Measurements from ENCODE around the gene CIART.
"Not testable (repeated sequence)": the region's sequence is repeated elsewhere in the genome, so short reads cannot be mapped to it uniquely, and the experiment has no call there.

Gene CIART

GRCh38 chr1:150314691-150315090 is 32.3 kb downstream of the CIART start:
- H3K23ac ChIP-seq (ENCODE audit: low read length); H3K79me1 ChIP-seq (ENCODE audit: low read length); DNase-seq; H3K18ac ChIP-seq (ENCODE audit: low read length); H3K9me3 ChIP-seq (ENCODE audit: insufficient read depth, low read depth, low read length); H3K4me1 ChIP-seq (ENCODE audit: control insufficient read depth in 1 of 2, insufficient read depth in 2 of 2, low read length in 2 of 2); H2AFZ ChIP-seq (ENCODE audit: insufficient read depth, low read length, poor library complexity); H2BK12ac ChIP-seq (ENCODE audit: low read length); H2BK5ac ChIP-seq (ENCODE audit: low read depth, low read length, poor library complexity); H3K27me3 ChIP-seq (ENCODE audit: insufficient read depth, low read length); H4K12ac ChIP-seq (ENCODE audit: low read depth, low read length); H3K36me3 ChIP-seq (ENCODE audit: control insufficient read depth in 1 of 2, insufficient read depth in 2 of 2, low read length in 2 of 2); H3K14ac ChIP-seq (ENCODE audit: low read length); H3K4me2 ChIP-seq (ENCODE audit: low read length); H3K4ac ChIP-seq (ENCODE audit: low read depth, low read length); H3K27ac ChIP-seq (ENCODE audit: low read depth, low read length); H3K9ac ChIP-seq (ENCODE audit: low read length); H4K8ac ChIP-seq (ENCODE audit: low read depth, low read length); H3K79me2 ChIP-seq (ENCODE audit: control insufficient read depth, insufficient read depth, low read length, poor library complexity); H2BK120ac ChIP-seq (ENCODE audit: insufficient read depth, low read length, poor library complexity); H3K4me3 ChIP-seq (ENCODE audit: low read depth, low read length); H2AK5ac ChIP-seq (ENCODE audit: low read length); H4K91ac ChIP-seq (ENCODE audit: low read depth, low read length): not testable (repeated sequence)
- WGBS (ENCODE audit: extremely low coverage, insufficient coverage, insufficient read length) = no CpG with 5 or more reads among the region's 4 CpGs

GRCh38 chr1:150320667-150320978 is 38.3 kb downstream of the CIART start:
- peak overlapping the region; percentile 68 for H4K91ac ChIP-seq (ENCODE audit: low read depth, low read length)
- H4K12ac ChIP-seq (ENCODE audit: low read depth, low read length) = peak overlapping the region; percentile 93

GRCh38 chr1:150321826-150322166 is 39.4 kb downstream of the CIART start:
- DNase-seq = no peak
- Histone ChIP-seq H4K12ac (ENCODE audit: low read depth, low read length) (peak overlapping the region; percentile 76), H4K91ac (ENCODE audit: low read depth, low read length) (peak overlapping the region; percentile 56), H3K18ac (ENCODE audit: low read length) (peak overlapping the region; percentile 67), H3K9ac (ENCODE audit: low read length) (peak overlapping the region; percentile 96), H3K4me1 (ENCODE audit: control insufficient read depth in 1 of 2, insufficient read depth in 2 of 2, low read length in 2 of 2) (peaks cover 0 to 5% of the 10 kb centered on the region in 2 experiments), H3K14ac (ENCODE audit: low read length) (peak overlapping the region; percentile 48), H3K4me3 (ENCODE audit: low read depth, low read length) (peak overlapping the region; percentile 98), H4K8ac (ENCODE audit: low read depth, low read length) (peak overlapping the region; percentile 80), H3K36me3 (ENCODE audit: control insufficient read depth in 1 of 2, insufficient read depth in 2 of 2, low read length in 2 of 2) (peaks cover 5 to 9% of the 10 kb centered on the region in 2 experiments), H3K79me1 (ENCODE audit: low read length) (peaks cover 4% of the 10 kb centered on the region), H2AK5ac (ENCODE audit: low read length) (no peak overlapping the region), H3K4ac (ENCODE audit: low read depth, low read length) (peak overlapping the region; percentile 35), H3K27me3 (ENCODE audit: insufficient read depth, low read length) (no peaks in the 10 kb centered on the region), H3K27ac (ENCODE audit: low read depth, low read length) (peak overlapping the region; percentile 80), H2BK5ac (ENCODE audit: low read depth, low read length, poor library complexity) (peak overlapping the region; percentile 28), H3K9me3 (ENCODE audit: insufficient read depth, low read depth, low read length) (no peaks in the 10 kb centered on the region), H3K23ac (ENCODE audit: low read length) (no peak overlapping the region), H3K4me2 (ENCODE audit: low read length) (peak overlapping the region; percentile 80), H2AFZ (ENCODE audit: insufficient read depth, low read length, poor library complexity) (peak overlapping the region; percentile 38), H2BK12ac (ENCODE audit: low read length) (no peak overlapping the region), H3K79me2 (ENCODE audit: control insufficient read depth, insufficient read depth, low read length, poor library complexity) (peaks cover 7% of the 10 kb centered on the region), H2BK120ac (ENCODE audit: insufficient read depth, low read length, poor library complexity) (no peak overlapping the region)
- no CpG with 5 or more reads among the region's 9 CpGs for WGBS (ENCODE audit: extremely low coverage, insufficient coverage, insufficient read length)

More at GRCh38 chr1:150320667-150320978, 38.3 kb downstream of the CIART start:
- no peaks in the 10 kb centered on the region for H3K27me3 ChIP-seq (ENCODE audit: insufficient read depth, low read length)
- peaks cover 7% of the 10 kb centered on the region for H3K79me2 ChIP-seq (ENCODE audit: control insufficient read depth, insufficient read depth, low read length, poor library complexity)
- H3K18ac ChIP-seq (ENCODE audit: low read length) = no peak overlapping the region
- peak overlapping the region; percentile 93 for H4K8ac ChIP-seq (ENCODE audit: low read depth, low read length)
- no peak overlapping the region for H2BK5ac ChIP-seq (ENCODE audit: low read depth, low read length, poor library complexity)
- no peak overlapping the region for H3K27ac ChIP-seq (ENCODE audit: low read depth, low read length)
- H3K4me2 ChIP-seq (ENCODE audit: low read length) = peak overlapping the region; percentile 48
- no peaks in the 10 kb centered on the region for H3K9me3 ChIP-seq (ENCODE audit: insufficient read depth, low read depth, low read length)
- no peak overlapping the region for H2BK12ac ChIP-seq (ENCODE audit: low read length)
- peak overlapping the region; percentile 60 for H2BK120ac ChIP-seq (ENCODE audit: insufficient read depth, low read length, poor library complexity)
- peaks cover 4% of the 10 kb centered on the region for H3K79me1 ChIP-seq (ENCODE audit: low read length)
- no peak overlapping the region for H3K23ac ChIP-seq (ENCODE audit: low read length)
- no peak overlapping the region for H2AFZ ChIP-seq (ENCODE audit: insufficient read depth, low read length, poor library complexity)
- no peak overlapping the region for H3K14ac ChIP-seq (ENCODE audit: low read length)
- H3K4me3 ChIP-seq (ENCODE audit: low read depth, low read length) = no peak overlapping the region
- peaks cover 0 to 5% of the 10 kb centered on the region in 2 experiments for H3K4me1 ChIP-seq (ENCODE audit: control insufficient read depth in 1 of 2, insufficient read depth in 2 of 2, low read length in 2 of 2)
- peaks cover 4 to 5% of the 10 kb centered on the region in 2 experiments for H3K36me3 ChIP-seq (ENCODE audit: control insufficient read depth in 1 of 2, insufficient read depth in 2 of 2, low read length in 2 of 2)
- H3K9ac ChIP-seq (ENCODE audit: low read length) = no peak overlapping the region
- H3K4ac ChIP-seq (ENCODE audit: low read depth, low read length) = no peak overlapping the region
- H2AK5ac ChIP-seq (ENCODE audit: low read length) = peak overlapping the region; percentile 94
- no CpG with 5 or more reads among the region's 8 CpGs for WGBS (ENCODE audit: extremely low coverage, insufficient coverage, insufficient read length)
- peak in 1 of 2 donors; percentile 21 for DNase-seq

- Histone ChIP-seq H3K9me3 (ENCODE audit: insufficient read depth, low read depth, low read length) (no peaks in the 10 kb centered on the region), H3K27ac (ENCODE audit: low read depth, low read length) (no peak overlapping the region), H3K27me3 (ENCODE audit: insufficient read depth, low read length) (no peaks in the 10 kb centered on the region), H3K4me1 (ENCODE audit: control insufficient read depth in 1 of 2, insufficient read depth in 2 of 2, low read length in 2 of 2) (peaks cover 0 to 5% of the 10 kb centered on the region in 2 experiments), H2BK12ac (ENCODE audit: low read length) (no peak overlapping the region), H2AFZ (ENCODE audit: insufficient read depth, low read length, poor library complexity) (no peak overlapping the region), H3K4me3 (ENCODE audit: low read depth, low read length) (no peak overlapping the region), H3K36me3 (ENCODE audit: control insufficient read depth in 1 of 2, insufficient read depth in 2 of 2, low read length in 2 of 2) (peaks cover 7 to 11% of the 10 kb centered on the region in 2 experiments), H2BK120ac (ENCODE audit: insufficient read depth, low read length, poor library complexity) (no peak overlapping the region), H3K18ac (ENCODE audit: low read length) (no peak overlapping the region), H4K8ac (ENCODE audit: low read depth, low read length) (no peak overlapping the region), H3K4ac (ENCODE audit: low read depth, low read length) (peak overlapping the region; percentile 89), H3K9ac (ENCODE audit: low read length) (no peak overlapping the region), H4K91ac (ENCODE audit: low read depth, low read length) (no peak overlapping the region), H3K79me2 (ENCODE audit: control insufficient read depth, insufficient read depth, low read length, poor library complexity) (peaks cover 7% of the 10 kb centered on the region), H2AK5ac (ENCODE audit: low read length) (no peak overlapping the region), H3K4me2 (ENCODE audit: low read length) (peak overlapping the region; percentile 80), H4K12ac (ENCODE audit: low read depth, low read length) (no peak overlapping the region), H3K23ac (ENCODE audit: low read length) (no peak overlapping the region), H2BK5ac (ENCODE audit: low read depth, low read length, poor library complexity) (no peak overlapping the region), H3K14ac (ENCODE audit: low read length) (no peak overlapping the region), H3K79me1 (ENCODE audit: low read length) (peaks cover 4% of the 10 kb centered on the region)
- DNase-seq = peak; percentile 75 to 95
- no CpG with 5 or more reads among the region's 3 CpGs for WGBS (ENCODE audit: extremely low coverage, insufficient coverage, insufficient read length)
Observed at GRCh38 chr1:150322310-150322709, 40.0 kb downstream of the CIART start.
